Memory B cell (primary cell): ENCODE results near the gene MYH7B.

Experiments
- ATAC-seq: fragments of 150-1000 bp; cut with Tn5 transposase; 2 replicates; pipeline ENCODE4 v1.10.0; 2021; ENCODE audit warnings: low read depth, mild to moderate bottlenecking, moderate library complexity
- DNase-seq, 2 donors: peaks; one replicate each; pipeline ENCODE4 v3.0.0; 2022; ENCODE audit warnings: low spot score in 2 of 2
- H3K27ac Mint-ChIP-seq: one replicate; pipeline ENCODE4 v1.8.0; 2022; ENCODE audit warnings: mild to moderate bottlenecking, moderate library complexity, mixed read lengths
- H3K27me3 Mint-ChIP-seq: one replicate; pipeline ENCODE4 v1.8.0; 2022; ENCODE audit warnings: mixed read lengths
- H3K36me3 Mint-ChIP-seq: one replicate; pipeline ENCODE4 v1.8.0; 2022; ENCODE audit warnings: mild to moderate bottlenecking, mixed read lengths
- H3K4me1 Mint-ChIP-seq: one replicate; pipeline ENCODE4 v1.8.0; 2022; ENCODE audit warnings: mixed read lengths
- H3K4me3 Mint-ChIP-seq: one replicate; pipeline ENCODE4 v1.8.0; 2022; ENCODE audit warnings: mild to moderate bottlenecking, moderate library complexity, mixed read lengths
- H3K9me3 Mint-ChIP-seq: one replicate; pipeline ENCODE4 v1.8.0; 2022; ENCODE audit warnings: mixed read lengths

The MYH7B gene

GRCh38 chr20:34987288-34988190 is 31.9 kb downstream of the MYH7B start:
- H3K4me1 Mint-ChIP-seq = peaks cover 3% of the 10 kb centered on the region
- peaks cover 8% of the 10 kb centered on the region for H3K27me3 Mint-ChIP-seq
- H3K4me3 Mint-ChIP-seq = no peak overlapping the region
- ATAC-seq = no peak
- H3K9me3 Mint-ChIP-seq = no peaks in the 10 kb centered on the region
- no peak overlapping the region for H3K27ac Mint-ChIP-seq
- no peaks in the 10 kb centered on the region for H3K36me3 Mint-ChIP-seq
- no peak for DNase-seq

GRCh38 chr20:34988191-34988540 is 32.5 kb downstream of the MYH7B start:
- DNase-seq = no peak

GRCh38 chr20:34989118-34989517 is 33.5 kb downstream of the MYH7B start:
- peaks cover 6% of the 10 kb centered on the region for H3K27me3 Mint-ChIP-seq
- no peak overlapping the region for H3K4me3 Mint-ChIP-seq
- H3K9me3 Mint-ChIP-seq = no peaks in the 10 kb centered on the region
- no peak overlapping the region for H3K27ac Mint-ChIP-seq
- H3K36me3 Mint-ChIP-seq = peaks cover 2% of the 10 kb centered on the region
- ATAC-seq (no peak), DNase-seq (no peak)
- peaks cover 3% of the 10 kb centered on the region for H3K4me1 Mint-ChIP-seq

More at GRCh38 chr20:34988191-34988540, 32.5 kb downstream of the MYH7B start:
- Mint-ChIP-seq H3K9me3 (no peaks in the 10 kb centered on the region), H3K4me3 (no peak overlapping the region), H3K36me3 (no peaks in the 10 kb centered on the region), H3K27me3 (peaks cover 8% of the 10 kb centered on the region), H3K4me1 (peaks cover 3% of the 10 kb centered on the region), H3K27ac (no peak overlapping the region)
- no peak for ATAC-seq

GRCh38 chr20:34989670-34990069 is 34.0 kb downstream of the MYH7B start:
- H3K4me3 Mint-ChIP-seq = no peak overlapping the region
- DNase-seq (no peak), ATAC-seq (no peak)
- H3K27me3 Mint-ChIP-seq = peaks cover 6% of the 10 kb centered on the region
- peaks cover 3% of the 10 kb centered on the region for H3K4me1 Mint-ChIP-seq
- H3K27ac Mint-ChIP-seq = no peak overlapping the region
- H3K36me3 Mint-ChIP-seq = peaks cover 5% of the 10 kb centered on the region
- H3K9me3 Mint-ChIP-seq = no peaks in the 10 kb centered on the region

- H3K27me3 Mint-ChIP-seq = peaks cover 4% of the 10 kb centered on the region
- ATAC-seq = no peak
- H3K36me3 Mint-ChIP-seq = peaks cover 9% of the 10 kb centered on the region
- no peak overlapping the region for H3K27ac Mint-ChIP-seq
- no peak overlapping the region for H3K4me3 Mint-ChIP-seq
- peaks cover 3% of the 10 kb centered on the region for H3K4me1 Mint-ChIP-seq
- H3K9me3 Mint-ChIP-seq = no peaks in the 10 kb centered on the region
- no peak for DNase-seq
These were observed 34.6 kb downstream of the MYH7B start for GRCh38 chr20:34990231-34990630.

GRCh38 chr20:34990661-34991214 is 35.1 kb downstream of the MYH7B start:
- Mint-ChIP-seq H3K4me1 (peaks cover 3% of the 10 kb centered on the region), H3K27ac (no peak overlapping the region)
- DNase-seq = no peak

GRCh38 chr20:34992751-34993417 is 37.2 kb downstream of the MYH7B start:
- Mint-ChIP-seq H3K27ac (no peak overlapping the region), H3K27me3 (no peaks in the 10 kb centered on the region), H3K36me3 (peaks cover 27% of the 10 kb centered on the region), H3K9me3 (no peaks in the 10 kb centered on the region), H3K4me3 (no peak overlapping the region), H3K4me1 (peaks cover 4% of the 10 kb centered on the region)
- no peak for ATAC-seq
- no peak for DNase-seq

More at GRCh38 chr20:34990661-34991214, 35.1 kb downstream of the MYH7B start:
- H3K4me3 Mint-ChIP-seq = no peak overlapping the region
- ATAC-seq = no peak
- peaks cover 10% of the 10 kb centered on the region for H3K36me3 Mint-ChIP-seq
- H3K27me3 Mint-ChIP-seq = peaks cover 2% of the 10 kb centered on the region
- no peaks in the 10 kb centered on the region for H3K9me3 Mint-ChIP-seq

- DNase-seq (no peak), ATAC-seq (no peak)
- no peak overlapping the region for H3K4me3 Mint-ChIP-seq
- peaks cover 38% of the 10 kb centered on the region for H3K36me3 Mint-ChIP-seq
- H3K27ac Mint-ChIP-seq = no peak overlapping the region
- peaks cover 2% of the 10 kb centered on the region for H3K4me1 Mint-ChIP-seq
- no peaks in the 10 kb centered on the region for H3K27me3 Mint-ChIP-seq
- H3K9me3 Mint-ChIP-seq = no peaks in the 10 kb centered on the region
These were observed 38.4 kb downstream of the MYH7B start for GRCh38 chr20:34993941-34994508.

GRCh38 chr20:34994509-34995131 is 39.0 kb downstream of the MYH7B start:
- peaks cover 2% of the 10 kb centered on the region for H3K4me1 Mint-ChIP-seq
- peaks cover 43% of the 10 kb centered on the region for H3K36me3 Mint-ChIP-seq
- no peaks in the 10 kb centered on the region for H3K9me3 Mint-ChIP-seq
- DNase-seq (no peak), ATAC-seq (no peak)
- no peak overlapping the region for H3K4me3 Mint-ChIP-seq
- H3K27ac Mint-ChIP-seq = no peak overlapping the region
- no peaks in the 10 kb centered on the region for H3K27me3 Mint-ChIP-seq

GRCh38 chr20:34995192-34995591 is 39.5 kb downstream of the MYH7B start:
- Mint-ChIP-seq H3K4me1 (peaks cover 2% of the 10 kb centered on the region), H3K4me3 (no peak overlapping the region), H3K27ac (no peak overlapping the region), H3K36me3 (peaks cover 43% of the 10 kb centered on the region), H3K27me3 (no peaks in the 10 kb centered on the region), H3K9me3 (no peaks in the 10 kb centered on the region)
- DNase-seq = no peak
- no peak for ATAC-seq

GRCh38 chr20:34995696-34996095 is 40.0 kb downstream of the MYH7B start:
- no peak for ATAC-seq
- H3K36me3 Mint-ChIP-seq = peaks cover 46% of the 10 kb centered on the region
- H3K4me1 Mint-ChIP-seq = peaks cover 4% of the 10 kb centered on the region
- H3K9me3 Mint-ChIP-seq = no peaks in the 10 kb centered on the region
- H3K27me3 Mint-ChIP-seq = no peaks in the 10 kb centered on the region
- no peak overlapping the region for H3K27ac Mint-ChIP-seq
- no peak for DNase-seq
- no peak overlapping the region for H3K4me3 Mint-ChIP-seq

GRCh38 chr20:34996243-34997028 is 40.8 kb downstream of the MYH7B start:
- ATAC-seq (no peak), DNase-seq (no peak)
- peaks cover 8% of the 10 kb centered on the region for H3K4me1 Mint-ChIP-seq
- no peaks in the 10 kb centered on the region for H3K27me3 Mint-ChIP-seq
- no peak overlapping the region for H3K27ac Mint-ChIP-seq
- H3K36me3 Mint-ChIP-seq = peaks cover 52% of the 10 kb centered on the region
- H3K4me3 Mint-ChIP-seq = no peak overlapping the region
- no peaks in the 10 kb centered on the region for H3K9me3 Mint-ChIP-seq

- no peaks in the 10 kb centered on the region for H3K9me3 Mint-ChIP-seq
- no peak overlapping the region for H3K27ac Mint-ChIP-seq
- peaks cover 56% of the 10 kb centered on the region for H3K36me3 Mint-ChIP-seq
- no peaks in the 10 kb centered on the region for H3K27me3 Mint-ChIP-seq
- H3K4me3 Mint-ChIP-seq = no peak overlapping the region
- ATAC-seq (no peak), DNase-seq (no peak)
- peaks cover 8% of the 10 kb centered on the region for H3K4me1 Mint-ChIP-seq
These were observed 41.5 kb downstream of the MYH7B start for GRCh38 chr20:34997131-34997561.
